A673 (cell line): ENCODE measurements around the gene LHX1. TPM values are rescaled to one million over a fixed set of nuclear protein-coding genes. Genes with fewer than 3 reads are reported as not detected.

ENCODE experiments used
- BruUV-seq: library from RNA; stranded (reverse); fragments of 400-500 nt; replicated peaks from 2 replicates; lab custom pipeline; 2021; lab: Mats Ljungman, UMichigan
- CTCF ChIA-PET: fragments of 300-600 bp; sonication (Branson Sonifier 250); formaldehyde crosslinking; loops from one replicate; lab custom pipeline; 2022; ENCODE audit warnings: antibody characterized with exemption; lab: Charles Lee
- POLR2A ChIA-PET: fragments of 300-600 bp; sonication (Branson Sonifier 250); formaldehyde crosslinking; loops from one replicate; lab custom pipeline; 2022; ENCODE audit warnings: antibody characterized with exemption; ENCODE audit not compliant: low non-redundant PET; lab: Charles Lee
- DNase-seq: peaks from one replicate; pipeline ENCODE4 v3.0.0-alpha.2; 2015; ENCODE audit warnings: low spot score
- H3K27ac ChIP-seq: fragments of 200-600 bp; sonication (generic); 2 replicates; pipeline ENCODE4 v1.5.1; 2016; ENCODE audit warnings: mixed run types, low read depth, mild to moderate bottlenecking, mixed read lengths, antibody characterized with exemption, low read length; ENCODE audit not compliant: poor library complexity, severe bottlenecking
- H3K27me3 ChIP-seq: fragments of 200-600 bp; sonication (generic); replicated peaks from 2 replicates; pipeline ENCODE4 v1.6.1; 2017; ENCODE audit warnings: mixed run types, low read depth, mild to moderate bottlenecking, mixed read lengths, antibody characterized with exemption, low read length; ENCODE audit not compliant: insufficient read depth, poor library complexity
- H3K36me3 ChIP-seq: fragments of 200-600 bp; sonication (generic); 2 replicates; pipeline ENCODE4 v1.6.1; 2016; ENCODE audit warnings: mixed run types, mild to moderate bottlenecking, mixed read lengths, antibody characterized with exemption, low read length; ENCODE audit not compliant: insufficient read depth, poor library complexity, severe bottlenecking
- H3K4me1 ChIP-seq: fragments of 200-600 bp; sonication (generic); 2 replicates; pipeline ENCODE4 v1.6.1; 2017; ENCODE audit warnings: mixed run types, mild to moderate bottlenecking, mixed read lengths, antibody characterized with exemption, low read length; ENCODE audit not compliant: insufficient read depth, poor library complexity, severe bottlenecking
- H3K4me3 ChIP-seq: fragments of 200-600 bp; sonication (generic); 2 replicates; pipeline ENCODE4 v1.5.1; 2016; ENCODE audit warnings: low read depth, mixed run types, mild to moderate bottlenecking, mixed read lengths, low read length; ENCODE audit not compliant: poor library complexity, severe bottlenecking
- H3K9me3 ChIP-seq: fragments of 200-600 bp; sonication (generic); 2 replicates; pipeline ENCODE4 v1.6.1; 2016; ENCODE audit warnings: mixed run types, low read depth, mild to moderate bottlenecking, mixed read lengths, antibody characterized with exemption, low read length; ENCODE audit not compliant: poor library complexity, severe bottlenecking
- CTCF ChIP-seq: fragments of 300-800, 200-600 bp; sonication (generic); conservative IDR thresholded peaks from 2 replicates; pipeline ENCODE4 v1.5.1; 2017; ENCODE audit warnings: low read depth, mild to moderate bottlenecking, antibody characterized with exemption, low read length, moderate library complexity, mixed read lengths
- EZH2 ChIP-seq: fragments of 200-600 bp; sonication (generic); IDR thresholded peaks from 2 replicates; pipeline ENCODE4 v1.6.1; 2017; ENCODE audit warnings: borderline replicate concordance, low read depth, mild to moderate bottlenecking, mixed read lengths, antibody characterized with exemption, low read length; ENCODE audit not compliant: poor library complexity, severe bottlenecking
- intact Hi-C: fragments of 100-400 bp; cut with micrococcal nuclease; formaldehyde crosslinking; loops from one replicate; pipeline ENCODE4 v1.10.0; 2022; ENCODE audit not compliant: unreplicated experiment
- total RNA-seq: library from RNA; stranded (reverse); gene quantifications from 2 replicates; pipeline ENCODE4 v1.2.3, GENCODE V29; 2021

LHX1 gene
- total RNA-seq, 1 experiment from 2014 or later, result not detected

DNA sequence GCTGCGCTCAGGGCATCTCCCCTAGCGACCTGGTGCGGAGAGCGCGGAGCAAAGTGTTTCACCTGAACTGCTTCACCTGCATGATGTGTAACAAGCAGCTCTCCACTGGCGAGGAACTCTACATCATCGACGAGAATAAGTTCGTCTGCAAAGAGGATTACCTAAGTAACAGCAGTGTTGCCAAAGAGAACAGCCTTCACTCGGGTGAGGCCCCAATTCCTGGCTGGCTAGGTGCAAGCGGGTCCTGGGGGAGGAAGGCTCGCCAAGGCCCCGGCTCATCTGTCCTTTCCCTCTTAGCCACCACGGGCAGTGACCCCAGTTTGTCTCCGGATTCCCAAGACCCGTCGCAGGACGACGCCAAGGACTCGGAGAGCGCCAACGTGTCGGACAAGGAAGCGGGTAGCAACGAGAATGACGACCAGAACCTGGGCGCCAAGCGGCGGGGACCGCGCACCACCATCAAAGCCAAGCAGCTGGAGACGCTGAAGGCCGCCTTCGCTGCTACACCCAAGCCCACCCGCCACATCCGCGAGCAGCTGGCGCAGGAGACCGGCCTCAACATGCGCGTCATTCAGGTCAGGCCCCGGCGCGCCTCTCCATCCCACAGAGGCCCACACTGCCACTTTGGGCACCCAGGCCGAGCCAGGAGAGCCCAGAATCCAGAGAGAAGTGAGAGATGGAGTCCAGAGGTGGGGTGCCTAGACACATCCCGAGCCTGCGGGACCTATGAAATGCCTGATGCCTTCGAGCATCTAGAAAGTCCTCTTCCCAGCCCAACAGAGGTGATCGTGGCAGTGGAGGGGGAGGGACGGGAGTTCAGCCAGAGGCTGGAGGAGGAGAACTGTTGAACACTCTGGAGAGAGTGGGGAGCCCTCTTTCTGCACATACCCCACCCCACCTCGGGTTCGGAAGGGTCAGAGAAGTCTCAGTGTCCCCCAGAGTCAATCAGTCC lies 3.3 kb downstream of the LHX1 start:
- ChIA-PET CTCF (no interaction called here), POLR2A (no interaction called here)
- Histone ChIP-seq H3K36me3 (no peaks in the 10 kb centered on the region), H3K9me3 (no peaks in the 10 kb centered on the region), H3K4me1 (peaks cover 2% of the 10 kb centered on the region), H3K27ac (no peak overlapping the region), H3K4me3 (no peak overlapping the region), H3K27me3 (peaks cover 98% of the 10 kb centered on the region)
- BruUV-seq, result no TSS peak
- DNase-seq, result no peak
- intact Hi-C loops, result no loop called here
- TF ChIP-seq EZH2 (no peak), CTCF (no peak)

GRCh38 chr17:36941265-36942010 lies 4.2 kb downstream of the LHX1 start:
- Histone ChIP-seq H3K27ac (no peak overlapping the region), H3K27me3 (peaks cover 98% of the 10 kb centered on the region), H3K4me1 (no peaks in the 10 kb centered on the region), H3K9me3 (no peaks in the 10 kb centered on the region), H3K4me3 (no peak overlapping the region), H3K36me3 (no peaks in the 10 kb centered on the region)
- ChIA-PET CTCF (no interaction called here), POLR2A (no interaction called here)
- no TSS peak for BruUV-seq
- no peak for DNase-seq
- no peak for TF ChIP-seq EZH2
- TF ChIP-seq CTCF, result no peak
- intact Hi-C loops, result no loop called here

DNA sequence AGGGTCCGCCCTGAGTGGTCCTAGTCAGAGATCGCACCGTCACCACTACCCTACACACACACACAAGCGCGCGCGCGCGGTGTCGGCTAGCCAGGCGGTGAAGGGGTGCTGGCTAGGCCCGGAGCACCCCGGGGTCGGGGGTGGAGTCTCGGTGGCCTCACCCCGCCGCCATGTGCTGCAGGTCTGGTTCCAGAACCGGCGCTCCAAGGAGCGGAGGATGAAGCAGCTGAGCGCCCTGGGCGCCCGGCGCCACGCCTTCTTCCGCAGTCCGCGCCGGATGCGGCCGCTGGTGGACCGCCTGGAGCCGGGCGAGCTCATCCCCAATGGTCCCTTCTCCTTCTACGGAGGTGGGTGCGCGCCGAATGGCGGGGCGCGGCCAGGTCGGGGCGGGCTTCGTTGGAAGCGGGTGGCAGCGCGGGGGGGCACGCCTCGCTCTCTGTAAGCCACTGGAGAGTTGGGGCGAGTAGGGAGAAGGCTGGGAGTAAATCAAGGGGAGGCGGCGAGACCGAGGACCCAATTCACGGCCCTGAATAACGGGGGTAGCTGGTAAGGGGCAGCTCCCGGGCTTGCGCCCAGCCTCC lies 4.8 kb downstream of the LHX1 start:
- no peaks in the 10 kb centered on the region for H3K36me3 ChIP-seq
- POLR2A ChIA-PET, result no interaction called here
- TF ChIP-seq CTCF (no peak), EZH2 (peak; percentile 59)
- H3K9me3 ChIP-seq, result no peaks in the 10 kb centered on the region
- no peak overlapping the region for H3K4me3 ChIP-seq
- DNase-seq, result no peak
- intact Hi-C loops, result no loop called here
- CTCF ChIA-PET, result no interaction called here
- H3K27ac ChIP-seq, result no peak overlapping the region
- no peaks in the 10 kb centered on the region for H3K4me1 ChIP-seq
- no TSS peak for BruUV-seq
- peaks cover 98% of the 10 kb centered on the region for H3K27me3 ChIP-seq
